Renal cortex interstitium (tissue), 11 donors: Measurements from ENCODE around the gene ATG4B. TPM values are rescaled to one million over a fixed set of nuclear protein-coding genes. Genes with fewer than 3 reads are reported as not detected.

Source experiments
- DNase-seq, 11 donors: peaks; one replicate each; pipeline ENCODE4 v3.0.0-alpha.2; 2013; ENCODE audit warnings: low read depth in 9 of 11, low spot score in 4 of 11; ENCODE audit errors: extremely low read depth in 1 of 11
- polyA plus RNA-seq, 3 donors: library from polyadenylated mRNA; unstranded; fragments of 120-200 nt; gene quantifications; one replicate each; pipeline ENCODE4 v1.2.1, GENCODE V29; 2013; ENCODE audit not compliant: insufficient read length in 3 of 3

Gene ATG4B
- polyA plus RNA-seq, 3 donors: 75.6 to 109 (median 89.2) TPM

- DNase-seq: no peak
These were observed 35.7 kb downstream of the ATG4B start for GRCh38 chr2:241673189-241673663.

GRCh38 chr2:241673797-241674725 is 36.6 kb downstream of the ATG4B start:
- no peak for DNase-seq

GRCh38 chr2:241675885-241676284 is 38.4 kb downstream of the ATG4B start:
- no peak for DNase-seq

- no peak for DNase-seq
These were observed 39.2 kb downstream of the ATG4B start for GRCh38 chr2:241676665-241677064.

- no peak for DNase-seq
These were observed 39.9 kb downstream of the ATG4B start for GRCh38 chr2:241677392-241677791.

- no peak for DNase-seq
These were observed 40.8 kb downstream of the ATG4B start for GRCh38 chr2:241678307-241678706.

- DNase-seq: no peak
These were observed 41.5 kb downstream of the ATG4B start for GRCh38 chr2:241678784-241679540.

GRCh38 chr2:241680044-241680443 is 42.6 kb downstream of the ATG4B start:
- no peak for DNase-seq

GRCh38 chr2:241680827-241681599 is 43.5 kb downstream of the ATG4B start:
- DNase-seq: no peak

- no peak for DNase-seq
These were observed 48.8 kb downstream of the ATG4B start for GRCh38 chr2:241686324-241686649.

- DNase-seq: peak; percentile 74 to 96 (median 93)
These were observed 49.3 kb downstream of the ATG4B start, which contains the start of gene DTYMK for GRCh38 chr2:241686650-241687425. Gene DTYMK (minus strand): TSS chr2:241686815. CDS start chr2:241686783, 32 bp downstream.

- DNase-seq: no peak
These were observed 51.8 kb downstream of the ATG4B start for GRCh38 chr2:241689306-241689705.

- no peak for DNase-seq
These were observed 52.8 kb downstream of the ATG4B start for GRCh38 chr2:241690202-241690717.

- DNase-seq: no peak
These were observed 55.0 kb downstream of the ATG4B start for GRCh38 chr2:241692448-241692847.

GRCh38 chr2:241695651-241696050 is 58.2 kb downstream of the ATG4B start:
- no peak for DNase-seq

GRCh38 chr2:241701149-241701398 is 63.6 kb downstream of the ATG4B start:
- DNase-seq: peak in 1 of 11 donors; percentile 63

GRCh38 chr2:241701399-241702154 is 64.1 kb downstream of the ATG4B start, which contains the start of gene ING5:
Gene ING5 (plus strand): TSS chr2:241702039. CDS start chr2:241702066, 27 bp downstream.
- DNase-seq: peak in 10 of 11 donors; percentile 76 to 94 (median 90)
